ENCODE data around the gene EMC7.
"Not testable (repeated sequence)": the region's sequence is repeated elsewhere in the genome, so short reads cannot be mapped to it uniquely, and the experiment has no call there.

The EMC7 gene

GRCh38 chr15:34084086-34084485 lies 17.6 kb downstream of the EMC7 start:
- peak; percentile 83 for DNase-seq (ENCODE audit: low read depth)

- no peak for DNase-seq (ENCODE audit: low read depth)
Measured at GRCh38 chr15:34079904-34080303, 21.8 kb downstream of the EMC7 start.

- no peak for DNase-seq (ENCODE audit: low read depth)
Measured at GRCh38 chr15:34078900-34079299, 22.8 kb downstream of the EMC7 start.

DNA sequence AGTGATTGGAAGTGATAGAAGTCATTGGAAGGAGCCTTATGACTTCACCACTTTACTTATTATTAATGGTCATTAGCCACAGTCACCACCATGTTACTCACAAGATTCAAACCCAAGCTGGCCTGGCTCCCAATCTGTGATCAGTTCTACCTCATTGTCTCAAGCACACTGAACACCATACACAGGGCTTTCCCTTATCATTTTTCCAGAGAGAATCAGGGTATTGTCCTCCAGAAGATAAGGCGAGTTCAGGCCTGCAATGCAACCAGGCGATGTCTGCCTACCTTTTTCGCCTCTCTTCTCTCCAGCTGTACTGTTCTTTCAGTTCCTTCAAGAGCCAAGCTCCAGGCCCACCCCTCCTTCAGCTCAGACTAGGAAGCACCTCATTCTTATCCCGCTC lies 24.9 kb downstream of the EMC7 start:
- no peak for DNase-seq (ENCODE audit: low read depth)

DNA sequence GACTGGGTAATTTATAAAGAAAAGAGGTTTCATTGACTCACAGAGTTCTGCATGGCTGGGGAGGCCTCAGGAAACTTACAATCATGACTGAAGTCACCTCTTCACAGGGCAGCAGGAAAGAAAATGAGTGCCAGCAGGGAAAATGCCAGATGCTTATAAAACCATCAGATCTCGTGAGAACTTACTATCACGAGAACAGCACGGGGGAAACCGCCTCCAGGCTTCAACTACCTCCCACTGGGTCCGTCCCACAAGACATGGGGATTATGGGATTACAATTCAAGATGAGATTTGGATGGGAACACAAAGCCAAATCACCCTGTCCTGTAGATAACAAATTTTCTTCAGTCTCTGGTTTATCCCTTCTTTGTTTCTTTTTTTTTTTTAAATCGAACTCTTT lies 31.7 kb downstream of the EMC7 start:
- no peak for DNase-seq (ENCODE audit: low read depth)

DNA sequence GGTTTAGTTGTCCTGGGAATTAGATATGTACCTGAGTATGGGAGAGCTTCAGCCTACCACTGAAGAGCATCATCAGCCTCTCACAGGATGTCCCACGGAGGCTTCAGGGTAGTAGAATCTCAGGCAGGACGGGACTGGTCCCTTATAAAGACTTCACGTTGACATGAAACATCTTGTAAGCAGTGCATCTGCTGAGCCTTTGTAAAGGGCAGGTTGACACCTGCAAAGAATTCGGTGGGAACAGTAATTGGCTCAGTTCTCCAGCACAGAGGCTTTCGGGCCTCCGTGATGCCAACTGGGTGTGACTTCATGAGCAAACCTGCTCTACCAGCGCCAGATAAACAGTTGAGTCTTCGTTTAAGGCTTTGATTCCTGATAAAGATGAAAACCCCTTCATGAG lies 35.7 kb downstream of the EMC7 start:
- DNase-seq (ENCODE audit: low read depth), result no peak

DNA sequence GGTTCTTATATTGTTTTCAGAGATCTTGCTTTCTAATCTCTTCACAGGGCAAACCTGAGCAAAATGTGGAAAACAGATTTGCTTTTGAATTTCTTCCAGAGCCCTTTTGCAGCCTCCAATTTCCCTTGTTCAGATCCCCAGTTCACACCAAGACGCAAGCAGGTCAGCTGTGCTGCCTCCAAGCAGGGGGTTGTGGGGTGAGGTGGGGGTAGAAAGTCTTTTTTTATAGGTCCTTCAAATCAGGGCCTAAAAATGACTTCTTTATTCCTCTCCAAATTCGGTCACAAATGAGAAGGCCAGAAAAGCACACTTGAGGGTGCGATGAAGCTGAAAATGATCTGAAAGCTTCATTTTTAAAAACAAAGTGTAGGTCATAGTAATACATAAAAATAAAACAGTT lies 36.4 kb downstream of the EMC7 start:
- no peak for DNase-seq (ENCODE audit: low read depth)

DNA sequence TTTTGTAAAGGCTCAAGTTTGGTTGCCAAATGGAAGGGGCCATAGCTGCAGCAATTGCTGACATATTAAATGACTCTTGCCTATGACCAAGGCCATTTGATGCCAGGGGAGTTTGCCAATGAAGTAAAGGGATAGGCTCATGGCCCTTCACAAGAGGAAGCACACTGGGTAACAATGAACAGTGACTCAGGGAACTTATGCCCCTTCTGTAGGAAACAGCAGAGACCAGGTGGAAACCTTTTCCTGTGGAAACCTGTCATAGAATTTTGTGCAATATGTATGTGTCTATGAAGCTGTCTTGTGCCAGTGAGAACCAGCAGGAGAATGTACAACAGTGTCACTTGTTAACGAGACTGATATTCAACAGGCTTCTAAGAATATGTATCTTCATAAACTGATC lies 37.2 kb downstream of the EMC7 start:
- no peak for DNase-seq (ENCODE audit: low read depth)

DNA sequence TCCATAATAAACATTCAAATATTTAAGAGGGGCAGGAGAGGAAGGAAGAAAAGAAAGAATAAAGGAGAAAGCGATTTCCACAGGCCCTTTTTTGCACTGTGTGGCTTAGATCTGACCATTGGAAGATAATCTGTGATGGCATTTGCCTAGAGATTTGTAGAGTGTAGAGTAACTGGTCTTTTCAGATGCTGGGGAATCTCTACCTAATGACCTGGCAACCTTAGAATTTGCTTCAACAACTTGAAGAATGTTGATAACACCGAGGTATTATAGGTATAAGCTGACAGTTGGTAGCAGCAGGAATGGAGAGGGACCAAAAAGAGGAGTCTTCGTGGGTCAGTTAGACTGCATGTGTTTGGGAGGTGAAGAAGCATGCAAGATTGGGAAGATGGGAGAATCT lies 41.7 kb downstream of the EMC7 start:
- DNase-seq (ENCODE audit: low read depth), result no peak

- DNase-seq (ENCODE audit: low read depth), result no peak
Measured at GRCh38 chr15:34059476-34059875, 42.2 kb downstream of the EMC7 start.

GRCh38 chr15:34056911-34057310 lies 44.8 kb downstream of the EMC7 start:
- no peak for DNase-seq (ENCODE audit: low read depth)

DNA sequence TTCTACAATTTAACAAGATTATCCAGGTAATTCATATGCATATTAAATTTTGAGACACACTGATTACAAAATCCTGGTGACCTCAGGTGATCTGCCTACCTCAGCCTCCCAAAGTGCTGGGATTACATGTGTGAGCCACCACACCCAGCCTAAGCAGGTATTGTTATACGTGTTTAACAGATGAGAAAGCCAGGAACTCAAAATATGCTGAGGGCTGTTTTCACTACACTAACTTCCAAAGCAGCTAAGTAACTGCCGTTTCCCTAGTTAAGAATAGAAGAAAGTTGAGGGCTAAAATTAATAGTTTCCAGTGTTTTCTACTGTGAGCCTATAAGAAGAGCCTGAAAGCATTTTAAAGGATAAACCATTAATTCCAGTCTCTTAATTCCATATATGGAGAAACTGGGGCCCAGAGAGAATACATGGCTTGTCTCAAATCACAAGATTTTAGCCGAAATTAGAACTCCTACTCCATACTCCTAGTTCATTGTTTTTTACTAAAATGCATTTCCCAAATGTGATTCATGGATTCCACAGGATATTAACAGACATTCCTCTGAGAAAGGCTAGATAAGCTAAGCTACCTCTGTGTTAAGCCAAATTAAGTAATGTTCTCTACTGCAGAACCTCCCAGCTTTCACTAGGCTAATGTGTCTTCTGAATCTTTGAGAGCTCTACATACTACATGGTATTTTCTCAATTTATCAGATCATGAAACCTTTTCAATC lies 45.6 kb downstream of the EMC7 start:
- DNase-seq (ENCODE audit: low read depth), result no peak

DNA sequence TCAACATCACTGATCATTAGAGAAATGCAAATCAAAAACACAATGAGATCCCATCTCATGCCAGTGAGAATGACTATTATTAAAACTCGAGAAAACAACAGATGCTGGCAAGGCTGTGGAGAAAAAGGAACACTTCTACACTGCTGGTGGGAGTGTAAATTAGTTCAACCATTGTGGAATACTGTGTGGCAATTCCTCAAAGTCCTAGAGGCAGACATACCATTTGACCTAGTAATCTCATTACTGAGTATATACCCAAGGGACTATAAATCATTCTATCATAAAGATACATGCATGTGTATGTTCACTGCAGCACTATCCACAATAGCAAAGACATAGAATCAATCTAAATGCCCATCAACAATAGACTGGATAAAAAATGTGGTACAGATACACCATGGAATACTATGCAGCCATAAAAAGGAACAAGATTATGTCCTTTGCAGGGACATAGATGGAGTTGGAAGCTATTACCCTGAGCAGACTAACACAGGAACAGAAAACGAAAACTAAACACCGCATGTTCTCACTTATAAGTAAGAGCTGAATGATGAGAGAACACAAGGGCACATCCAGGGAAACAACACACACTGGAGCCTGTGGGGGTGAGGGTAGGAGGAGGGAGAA lies 47.5 kb downstream of the EMC7 start:
- DNase-seq (ENCODE audit: low read depth), result no peak

GRCh38 chr15:34050385-34050784 lies 51.3 kb downstream of the EMC7 start:
- not testable (repeated sequence) for DNase-seq (ENCODE audit: low read depth)

DNA sequence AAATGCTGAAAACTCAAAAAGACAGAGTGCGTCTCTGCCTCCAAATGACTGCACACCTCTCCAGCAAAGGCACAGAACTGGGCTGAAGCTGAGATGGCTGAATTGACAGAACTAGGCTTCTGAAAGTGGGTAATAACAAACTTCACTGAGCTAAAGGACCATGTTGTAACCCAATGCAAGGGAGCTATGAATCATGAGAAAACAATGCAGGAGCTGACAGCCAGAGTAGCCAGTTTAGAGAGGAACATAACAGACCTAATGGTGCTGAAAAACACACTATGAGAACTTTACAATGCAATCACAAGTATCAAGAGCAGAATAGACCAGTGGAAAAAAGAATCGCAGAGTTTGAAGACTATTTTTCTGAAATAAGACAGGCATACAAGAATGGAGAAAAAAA lies 52.5 kb downstream of the EMC7 start:
- DNase-seq (ENCODE audit: low read depth), result peak; percentile 50

DNA sequence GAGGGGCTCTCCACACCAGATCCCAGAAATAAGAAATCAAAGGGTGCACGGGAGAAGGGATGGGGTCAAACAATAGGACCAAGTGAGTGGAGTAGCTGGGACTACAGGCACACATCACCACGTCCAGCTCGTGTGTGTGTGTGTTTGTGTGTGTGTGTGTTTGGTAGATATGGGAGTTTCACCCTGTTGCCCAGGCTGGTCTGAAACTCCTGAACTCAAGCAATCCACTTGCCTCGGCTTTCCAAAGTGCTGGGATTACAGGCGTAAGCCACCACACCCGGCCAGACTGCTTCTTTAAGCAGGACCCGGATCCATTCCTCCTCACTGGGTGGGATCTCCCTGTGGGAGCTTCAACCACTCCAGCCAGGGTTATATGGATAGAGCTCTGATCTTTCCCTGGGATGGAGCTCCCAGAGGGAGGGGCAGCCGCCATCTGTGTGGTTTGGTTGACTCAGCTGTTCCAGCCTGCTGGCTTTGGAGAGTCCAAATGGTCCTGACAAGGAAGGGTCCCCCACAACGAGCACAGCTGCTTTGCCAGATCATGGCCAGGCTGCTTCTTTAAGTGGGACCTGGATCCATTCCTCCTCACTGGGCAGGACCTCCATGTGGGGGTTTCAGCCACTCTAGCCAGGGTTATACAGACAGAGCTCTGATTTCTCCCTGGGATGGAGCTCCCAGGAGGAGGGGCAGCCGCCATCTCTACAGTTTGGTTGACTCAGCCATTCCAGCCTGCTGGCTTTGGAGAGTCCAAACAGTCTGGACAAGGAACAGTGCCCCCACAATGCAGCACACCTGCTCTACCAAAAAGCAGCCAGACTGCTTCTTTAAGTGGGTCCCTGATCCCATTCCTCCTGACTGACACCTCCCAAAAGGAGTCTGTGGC lies 53.5 kb downstream of the EMC7 start:
- DNase-seq (ENCODE audit: low read depth), result no peak

DNA sequence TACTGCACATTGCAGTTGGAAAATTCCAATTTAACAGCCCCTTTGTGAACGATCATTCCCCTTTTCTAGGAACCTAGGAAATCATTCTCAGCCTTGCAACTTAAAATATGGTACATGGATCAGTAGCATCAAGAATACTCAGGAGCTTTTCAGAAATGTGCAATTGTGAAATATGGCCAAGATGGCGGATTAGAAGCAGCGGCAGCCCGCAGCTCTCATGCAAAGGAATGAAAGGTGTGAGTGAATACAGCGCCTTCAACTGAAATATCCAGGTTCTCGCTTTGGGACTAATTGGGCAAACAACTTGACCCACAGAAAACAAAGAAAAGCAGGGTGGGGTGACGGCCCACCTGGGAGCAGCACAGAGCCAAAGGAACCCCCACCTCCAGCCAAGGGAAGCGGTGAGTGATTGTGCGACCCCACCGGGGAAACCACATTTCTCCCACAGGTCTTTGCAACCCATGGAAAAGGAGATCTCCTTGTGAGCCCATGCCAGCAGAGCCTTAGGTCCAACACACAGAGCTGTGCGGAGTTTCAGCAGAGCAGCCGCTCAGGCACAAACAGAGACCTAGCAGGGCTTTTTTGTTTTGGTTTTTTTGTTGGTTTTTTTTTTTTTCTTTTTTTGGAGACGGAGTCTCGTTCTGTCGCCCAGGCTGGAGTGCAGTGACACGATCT lies 55.1 kb downstream of the EMC7 start:
- DNase-seq (ENCODE audit: low read depth), result no peak

GRCh38 chr15:34043813-34044212 lies 57.8 kb downstream of the EMC7 start:
- DNase-seq (ENCODE audit: low read depth), result no peak

DNA sequence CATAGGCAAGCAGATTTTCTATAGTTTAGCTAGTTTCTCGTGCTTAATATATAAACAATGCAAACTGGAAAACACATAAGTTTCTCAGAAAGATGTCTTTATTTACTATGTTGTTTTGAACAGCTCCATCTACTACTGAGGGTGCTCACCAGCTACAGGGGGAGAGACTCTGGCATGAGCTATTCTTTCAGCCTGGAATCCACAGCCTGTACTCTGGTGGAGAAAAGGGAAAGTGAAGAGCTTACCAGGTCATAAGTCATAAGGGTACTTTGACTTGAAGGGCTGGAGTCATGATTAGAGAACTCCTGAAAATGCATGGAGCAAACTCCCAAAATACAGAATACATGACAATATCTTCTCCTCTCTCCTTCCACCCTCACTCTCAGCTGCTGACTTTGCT lies 58.3 kb downstream of the EMC7 start:
- DNase-seq (ENCODE audit: low read depth), result no peak

- no peak for DNase-seq (ENCODE audit: low read depth)
Measured at GRCh38 chr15:34039790-34040113, 61.9 kb downstream of the EMC7 start.

GRCh38 chr15:34038871-34039789 lies 62.5 kb downstream of the EMC7 start, which contains the start of gene AVEN:
Gene AVEN, minus strand, starts transcription at chr15:34039204. Its CDS starts 158 bp downstream, at chr15:34039046.
- DNase-seq (ENCODE audit: low read depth), result no peak
